ENCODE results near the gene MED15. TPM values are rescaled to one million over a fixed set of nuclear protein-coding genes. Genes with fewer than 3 reads are reported as not detected.
A peak's percentile ranks its signal among the peaks of the same experiment; 100 is the strongest.
"Not testable (repeated sequence)": the region's sequence is repeated elsewhere in the genome, so short reads cannot be mapped to it uniquely, and the experiment has no call there.

The MED15 gene
- total RNA-seq, 1 donor = 44.2 TPM

DNA sequence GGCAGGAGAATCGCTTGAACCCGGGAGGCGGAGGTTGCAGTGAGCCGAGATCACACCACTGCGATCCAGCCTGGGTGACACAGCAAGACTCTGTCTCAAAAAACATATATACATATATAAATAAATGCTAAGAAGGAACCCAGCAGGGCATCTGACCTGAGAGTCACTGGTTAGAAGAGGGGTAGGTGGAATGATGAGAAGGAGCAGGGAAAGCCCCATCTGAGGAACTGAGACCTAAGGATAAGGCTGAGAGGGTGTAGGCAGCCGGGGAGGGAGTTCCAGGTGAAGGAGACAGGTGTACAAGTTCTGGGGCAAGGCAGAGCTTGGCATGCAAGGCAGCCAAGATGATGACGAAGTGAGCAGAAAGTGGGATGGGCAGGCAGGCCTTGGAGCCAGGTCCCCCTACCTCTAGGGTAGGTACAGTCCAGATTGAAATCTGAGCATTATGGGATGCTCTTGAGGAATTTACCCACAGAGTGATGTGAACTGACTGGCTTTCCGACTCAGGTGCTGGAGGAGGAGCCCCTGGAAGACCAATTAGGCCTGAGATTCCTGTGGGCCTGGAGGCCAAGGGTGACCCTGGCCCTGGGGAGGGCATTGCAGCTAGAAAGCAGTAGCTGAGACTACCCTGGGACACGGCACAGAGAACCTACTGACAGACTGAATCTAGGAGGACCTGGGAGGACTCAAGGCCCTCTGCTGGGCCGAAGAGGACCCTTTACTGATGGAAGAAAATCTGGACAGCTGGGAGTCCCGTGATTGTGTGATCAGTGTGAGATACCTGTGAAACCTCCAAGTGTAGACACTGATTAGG is 34.6 kb upstream of the MED15 start:
- TF ChIP-seq, protein P1, sequence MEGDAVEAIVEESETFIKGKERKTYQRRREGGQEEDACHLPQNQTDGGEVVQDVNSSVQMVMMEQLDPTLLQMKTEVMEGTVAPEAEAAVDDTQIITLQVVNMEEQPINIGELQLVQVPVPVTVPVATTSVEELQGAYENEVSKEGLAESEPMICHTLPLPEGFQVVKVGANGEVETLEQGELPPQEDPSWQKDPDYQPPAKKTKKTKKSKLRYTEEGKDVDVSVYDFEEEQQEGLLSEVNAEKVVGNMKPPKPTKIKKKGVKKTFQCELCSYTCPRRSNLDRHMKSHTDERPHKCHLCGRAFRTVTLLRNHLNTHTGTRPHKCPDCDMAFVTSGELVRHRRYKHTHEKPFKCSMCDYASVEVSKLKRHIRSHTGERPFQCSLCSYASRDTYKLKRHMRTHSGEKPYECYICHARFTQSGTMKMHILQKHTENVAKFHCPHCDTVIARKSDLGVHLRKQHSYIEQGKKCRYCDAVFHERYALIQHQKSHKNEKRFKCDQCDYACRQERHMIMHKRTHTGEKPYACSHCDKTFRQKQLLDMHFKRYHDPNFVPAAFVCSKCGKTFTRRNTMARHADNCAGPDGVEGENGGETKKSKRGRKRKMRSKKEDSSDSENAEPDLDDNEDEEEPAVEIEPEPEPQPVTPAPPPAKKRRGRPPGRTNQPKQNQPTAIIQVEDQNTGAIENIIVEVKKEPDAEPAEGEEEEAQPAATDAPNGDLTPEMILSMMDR (IDR thresholded peaks at IDR 0.05; ENCODE audit: insufficient read depth, low read length) = no peak
- no peak overlapping the region for H3K4me3 ChIP-seq (ENCODE audit: low read depth, low read length)
- no peak for DNase-seq (ENCODE audit: low read depth)

DNA sequence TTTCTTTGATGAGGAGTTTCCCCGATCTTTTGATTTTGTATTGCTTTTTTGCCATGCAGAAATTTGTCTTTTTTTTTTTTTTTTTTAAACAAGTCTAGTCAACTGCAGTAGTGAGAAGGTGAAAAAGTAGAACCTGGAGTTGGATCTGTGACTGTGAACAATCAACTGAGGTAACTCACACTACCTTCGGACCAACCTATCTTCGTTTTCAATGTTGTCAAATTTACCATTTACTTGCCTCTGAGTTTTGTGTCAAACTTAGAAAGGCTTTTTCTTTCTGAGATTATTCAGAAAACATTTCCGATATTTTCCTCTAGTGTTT is 32.3 kb upstream of the MED15 start:
- TF ChIP-seq, protein P1 (IDR thresholded peaks at IDR 0.05; ENCODE audit: insufficient read depth, low read length) = no peak
- H3K4me3 ChIP-seq (ENCODE audit: low read depth, low read length) = no peak overlapping the region
- no peak for DNase-seq (ENCODE audit: low read depth)

DNA sequence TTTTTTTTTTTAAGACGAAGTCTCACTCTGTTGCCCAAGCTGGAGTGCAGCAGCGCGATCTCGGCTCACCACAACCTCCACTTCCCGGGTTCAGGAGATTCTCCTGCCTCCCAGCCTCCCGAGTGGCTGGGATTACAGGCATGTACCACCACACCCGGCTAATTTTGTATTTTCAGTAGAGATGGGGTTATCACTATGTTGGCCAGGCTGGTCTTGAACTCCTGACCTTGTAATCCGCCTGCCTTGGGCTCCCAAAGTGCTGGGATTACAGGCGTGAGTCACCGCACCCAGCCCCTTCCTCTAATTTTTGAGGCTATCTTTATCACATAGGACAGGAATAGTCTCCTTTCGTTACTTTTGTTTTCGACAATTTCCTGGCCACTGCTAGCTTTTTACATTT is 31.8 kb upstream of the MED15 start:
- not testable (repeated sequence) for H3K4me3 ChIP-seq (ENCODE audit: low read depth, low read length); DNase-seq (ENCODE audit: low read depth)

DNA sequence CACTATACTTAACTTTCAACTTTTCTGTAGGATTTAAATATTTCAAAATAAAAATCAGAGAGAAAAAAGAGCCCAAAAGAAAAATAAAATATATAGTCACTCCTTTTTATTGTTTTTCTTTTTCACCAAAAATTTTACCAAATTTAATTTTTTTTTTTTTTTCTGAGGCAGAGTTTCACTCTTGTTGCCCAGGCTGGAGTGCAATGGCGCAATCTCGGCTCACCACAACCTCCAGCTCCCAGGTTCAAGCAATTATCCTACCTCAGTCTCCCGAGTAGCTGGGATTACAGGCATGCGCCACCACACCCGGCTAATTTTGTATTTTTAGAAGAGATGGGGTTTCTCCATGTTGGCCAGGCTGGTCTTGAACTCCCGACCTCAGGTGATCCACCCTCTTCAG is 29.4 kb upstream of the MED15 start:
- not testable (repeated sequence) for H3K4me3 ChIP-seq (ENCODE audit: low read depth, low read length); DNase-seq (ENCODE audit: low read depth)

DNA sequence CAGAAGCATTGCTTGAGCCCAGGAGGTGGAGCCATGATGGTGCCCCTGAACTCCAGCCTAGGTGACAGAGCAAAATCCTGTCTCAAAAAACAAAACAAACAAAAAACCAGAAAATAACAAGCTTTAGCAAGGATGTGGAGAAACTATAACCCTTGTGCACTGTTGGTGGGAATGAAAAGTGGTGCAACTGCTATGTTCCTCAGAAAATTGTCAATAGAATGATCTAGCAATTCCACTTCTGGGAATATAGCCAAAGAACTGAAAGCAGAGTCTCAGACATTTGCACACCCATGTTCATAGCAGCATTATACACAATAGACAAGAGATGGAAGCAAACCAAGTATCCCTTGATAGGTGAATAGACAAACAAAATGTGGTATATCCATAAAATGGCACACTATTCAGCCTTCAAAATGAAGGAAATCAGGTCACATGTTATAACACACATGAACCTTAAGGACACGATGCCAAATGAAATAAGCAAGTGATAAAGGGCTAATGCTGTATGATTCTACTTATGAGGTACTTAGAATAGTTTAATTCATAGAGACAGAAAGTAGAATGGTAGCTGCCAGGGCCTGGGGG is 27.7 kb upstream of the MED15 start:
- no peak overlapping the region for H3K4me3 ChIP-seq (ENCODE audit: low read depth, low read length)
- DNase-seq (ENCODE audit: low read depth) = peak; percentile 22
- TF ChIP-seq, protein P1 (IDR thresholded peaks at IDR 0.05; ENCODE audit: insufficient read depth, low read length) = no peak

DNA sequence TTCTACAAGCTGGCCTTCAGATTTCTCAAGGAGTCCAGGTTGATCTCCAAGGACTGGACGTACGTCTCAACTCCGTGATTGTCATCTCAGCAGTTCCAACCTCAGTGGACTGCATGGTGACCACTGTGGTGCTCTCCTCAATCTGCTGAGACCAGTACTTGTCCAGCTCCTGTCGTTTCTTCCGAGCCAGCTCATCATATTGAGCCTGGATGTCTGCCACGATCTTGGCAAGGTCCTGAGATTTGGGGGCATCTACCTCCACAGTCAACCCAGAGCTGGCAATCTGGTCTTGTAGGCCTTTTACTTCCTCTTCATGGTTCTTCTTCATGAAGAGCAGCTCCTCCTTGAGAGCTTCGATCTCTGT is 24.3 kb upstream of the MED15 start:
- H3K4me3 ChIP-seq (ENCODE audit: low read depth, low read length); DNase-seq (ENCODE audit: low read depth): not testable (repeated sequence)

DNA sequence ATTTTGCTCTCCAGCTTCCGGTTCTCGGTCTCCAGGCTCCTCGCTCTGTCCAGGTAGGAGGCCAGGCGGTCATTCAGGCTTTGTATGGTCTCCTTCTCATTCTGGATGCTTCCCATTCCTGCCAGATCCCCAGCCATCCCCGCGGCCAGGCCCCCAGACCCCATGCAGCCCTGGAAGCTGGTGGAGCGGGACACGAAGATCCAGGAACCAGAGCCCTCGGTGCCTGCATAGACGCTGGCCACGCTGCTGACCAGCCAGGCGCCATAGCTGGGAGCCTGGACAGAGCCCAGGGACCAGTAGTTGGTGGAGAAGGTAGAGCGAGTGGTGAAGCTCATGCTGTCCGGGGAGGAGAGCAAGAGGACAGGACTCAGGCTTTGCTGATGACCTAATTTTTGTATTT is 23.6 kb upstream of the MED15 start:
- H3K4me3 ChIP-seq (ENCODE audit: low read depth, low read length) = no peak overlapping the region
- TF ChIP-seq, protein P1 (IDR thresholded peaks at IDR 0.05; ENCODE audit: insufficient read depth, low read length) = no peak
- DNase-seq (ENCODE audit: low read depth) = no peak

DNA sequence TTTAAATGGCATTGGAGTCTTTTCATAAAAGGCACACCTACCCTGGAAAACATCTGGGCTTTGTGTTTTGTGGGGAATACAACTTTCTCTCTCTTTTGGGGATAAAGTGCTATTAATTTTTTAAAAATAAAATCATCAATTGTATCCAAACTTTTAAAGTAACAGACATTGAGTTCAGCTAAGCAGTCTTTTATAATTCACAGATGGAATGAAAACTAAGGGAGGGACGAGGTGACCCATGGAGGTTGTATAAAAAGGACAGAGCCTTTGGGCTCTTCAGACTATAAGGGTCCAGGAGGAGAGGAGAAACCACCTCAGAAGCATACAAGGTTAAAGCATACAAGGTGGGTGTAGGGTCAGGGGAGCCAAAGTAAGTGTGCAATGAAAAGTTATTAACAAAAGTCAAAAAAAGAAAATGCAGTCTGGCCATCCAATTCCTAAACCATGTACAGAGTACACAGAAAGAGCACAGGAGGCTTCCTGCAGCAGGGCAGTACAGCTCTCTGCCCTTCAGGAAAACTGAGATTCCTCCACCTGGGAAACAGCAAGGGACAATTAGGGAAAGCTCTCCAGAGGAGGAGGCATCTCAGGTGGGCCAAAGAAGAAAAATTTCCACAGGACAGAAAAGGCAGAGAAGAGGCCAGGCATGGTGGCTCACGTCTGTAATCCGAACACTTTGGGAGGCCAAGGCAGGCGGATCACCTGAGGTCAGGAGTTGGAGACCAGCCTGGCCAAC is 22.3 kb upstream of the MED15 start:
- DNase-seq (ENCODE audit: low read depth) = no peak
- TF ChIP-seq, protein P1 (IDR thresholded peaks at IDR 0.05; ENCODE audit: insufficient read depth, low read length) = no peak
- H3K4me3 ChIP-seq (ENCODE audit: low read depth, low read length) = no peak overlapping the region

Data from fibroblast of the aortic adventitia (primary cell).